Spinal cord (tissue), 10 donors: ENCODE data around the gene PPM1F. TPM values are rescaled to one million over a fixed set of nuclear protein-coding genes. Genes with fewer than 3 reads are reported as not detected.

ENCODE experiments used
- DNase-seq, 6 donors: peaks; one replicate each; pipeline versions ENCODE4 v3.0.0 to v3.0.0-alpha.2; 2013 to 2015; ENCODE audit warnings: low spot score in 6 of 6, low read depth in 4 of 6
- H3K27ac ChIP-seq: one replicate; pipeline ENCODE4 v1.5.1; 2013; ENCODE audit warnings: low read depth, low read length, control low read depth
- H3K27me3 ChIP-seq: one replicate; pipeline ENCODE4 v1.6.1; 2013; ENCODE audit warnings: low read length; ENCODE audit not compliant: control insufficient read depth, insufficient read depth
- H3K36me3 ChIP-seq: one replicate; pipeline ENCODE4 v1.6.1; 2013; ENCODE audit warnings: low read length; ENCODE audit not compliant: control insufficient read depth, insufficient read depth
- H3K4me1 ChIP-seq: one replicate; pipeline ENCODE4 v1.6.1; 2013; ENCODE audit warnings: low read length; ENCODE audit not compliant: control insufficient read depth, insufficient read depth
- H3K4me3 ChIP-seq: one replicate; pipeline ENCODE4 v1.5.1; 2013; ENCODE audit warnings: low read depth, low read length, control low read depth
- H3K9me3 ChIP-seq: one replicate; pipeline ENCODE4 v1.6.1; 2013; ENCODE audit warnings: low read length; ENCODE audit not compliant: control insufficient read depth, insufficient read depth
- WGBS: methylation state at CpG from one replicate; pipeline ENCODE4 v1.1.5; 2013; ENCODE audit warnings: missing lambda C conversion rate; ENCODE audit not compliant: insufficient coverage; 5-methylcytosine and 5-hydroxymethylcytosine counted together
- polyA plus RNA-seq, 2 donors: library from polyadenylated mRNA; unstranded; fragments of 120-200 nt; gene quantifications; one replicate each; pipeline ENCODE4 v1.2.1, GENCODE V29; 2013; ENCODE audit not compliant: insufficient read length in 2 of 2
- total RNA-seq, 2 donors: library from RNA; depleted of rRNA in 1 of 2; stranded (reverse); fragments of 120-200 nt in 1 of 2; fragments of >200 nt in 1 of 2; gene quantifications; one replicate each; pipeline versions ENCODE4 v1.2.3 to v1.2.4, GENCODE V29; 2013 to 2014
- donor health status: healthy.

Gene PPM1F
- total and polyA plus RNA-seq, 4 donors: 22.6 to 34.9 (median 30.3) TPM

DNA sequence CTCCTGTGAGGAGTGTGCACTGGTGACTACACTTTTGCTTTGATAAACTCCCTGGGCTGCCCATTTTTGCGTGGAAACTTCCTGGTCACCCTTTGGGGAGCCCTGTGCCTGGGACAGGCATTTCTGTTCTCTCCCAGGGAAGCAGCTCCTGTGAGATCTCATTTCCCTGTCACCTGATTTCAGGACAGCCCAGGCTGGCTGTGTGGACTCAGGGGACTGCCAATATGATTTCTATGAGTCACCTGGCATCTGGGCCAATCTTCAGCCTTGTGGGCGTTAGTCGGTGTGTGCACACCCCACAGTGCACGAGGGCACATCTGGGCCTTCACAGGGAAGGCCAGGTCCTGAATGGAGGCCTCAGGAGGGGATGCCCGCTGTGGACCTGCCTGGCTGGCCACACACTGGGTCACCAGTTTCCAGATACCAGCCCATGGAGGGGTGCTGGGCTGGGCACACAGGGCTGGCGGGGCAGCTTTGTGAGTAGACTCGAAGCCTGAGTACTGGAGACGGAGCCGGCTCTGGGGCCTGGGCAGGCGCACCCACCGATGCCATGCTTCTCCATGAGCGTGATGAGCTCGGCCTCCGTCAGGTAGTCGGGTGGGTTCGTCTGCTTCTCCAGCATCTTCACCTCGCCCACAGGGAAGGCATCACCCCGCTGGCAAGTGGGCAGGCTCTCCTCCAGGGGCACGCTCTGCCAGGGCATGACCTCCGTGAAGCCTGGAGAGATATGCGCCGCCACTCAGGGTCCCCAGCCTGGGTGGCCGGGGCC, 9.4 kb upstream of the PPM1F start:
- Histone ChIP-seq H3K27me3 (no peaks in the 10 kb centered on the region), H3K36me3 (peaks cover 92% of the 10 kb centered on the region), H3K4me1 (no peaks in the 10 kb centered on the region), H3K4me3 (no peak overlapping the region), H3K27ac (no peak overlapping the region), H3K9me3 (no peaks in the 10 kb centered on the region)
- WGBS: 97% methylated on average over 23 of the region's 23 CpGs
- DNase-seq: no peak

DNA sequence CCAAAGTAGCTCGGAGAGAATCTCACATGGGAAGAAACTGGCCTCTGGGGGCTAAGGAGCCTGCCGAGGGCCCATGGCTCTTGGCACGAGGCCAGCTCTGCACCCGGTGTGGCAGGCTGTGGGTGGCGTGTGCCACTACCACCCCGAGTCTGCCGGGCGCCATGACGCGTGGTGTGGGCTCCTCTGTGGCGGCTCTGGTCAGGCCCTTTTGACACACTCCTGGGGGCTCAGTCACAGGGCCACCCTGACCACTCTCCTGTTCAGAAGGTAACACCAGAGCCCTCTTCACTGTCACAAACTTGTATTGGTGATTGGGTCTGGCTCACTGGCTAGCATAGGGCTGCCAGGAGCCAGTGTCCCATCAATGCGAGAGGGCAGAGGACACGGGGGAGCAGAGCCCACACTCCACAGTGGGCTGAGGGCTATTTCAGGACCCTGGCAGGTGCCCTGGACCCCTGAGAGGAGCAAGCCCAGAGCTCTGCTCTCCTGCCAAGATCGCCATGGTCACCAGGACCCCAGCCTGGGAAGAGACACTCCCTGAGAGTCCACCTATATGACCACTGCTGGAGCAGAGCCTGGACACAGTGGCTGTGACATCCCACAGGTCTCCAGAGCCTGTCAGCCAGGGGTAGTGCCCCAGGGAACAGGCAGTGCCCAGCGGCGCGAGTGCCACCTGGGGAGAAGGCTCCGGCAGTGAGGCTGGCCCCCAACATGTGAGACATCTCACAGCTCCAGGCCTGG, 8.6 kb upstream of the PPM1F start:
- WGBS: 96% methylated on average over 18 of the region's 18 CpGs
- peaks cover 86% of the 10 kb centered on the region for H3K36me3 ChIP-seq
- H3K27ac ChIP-seq: no peak overlapping the region

DNA sequence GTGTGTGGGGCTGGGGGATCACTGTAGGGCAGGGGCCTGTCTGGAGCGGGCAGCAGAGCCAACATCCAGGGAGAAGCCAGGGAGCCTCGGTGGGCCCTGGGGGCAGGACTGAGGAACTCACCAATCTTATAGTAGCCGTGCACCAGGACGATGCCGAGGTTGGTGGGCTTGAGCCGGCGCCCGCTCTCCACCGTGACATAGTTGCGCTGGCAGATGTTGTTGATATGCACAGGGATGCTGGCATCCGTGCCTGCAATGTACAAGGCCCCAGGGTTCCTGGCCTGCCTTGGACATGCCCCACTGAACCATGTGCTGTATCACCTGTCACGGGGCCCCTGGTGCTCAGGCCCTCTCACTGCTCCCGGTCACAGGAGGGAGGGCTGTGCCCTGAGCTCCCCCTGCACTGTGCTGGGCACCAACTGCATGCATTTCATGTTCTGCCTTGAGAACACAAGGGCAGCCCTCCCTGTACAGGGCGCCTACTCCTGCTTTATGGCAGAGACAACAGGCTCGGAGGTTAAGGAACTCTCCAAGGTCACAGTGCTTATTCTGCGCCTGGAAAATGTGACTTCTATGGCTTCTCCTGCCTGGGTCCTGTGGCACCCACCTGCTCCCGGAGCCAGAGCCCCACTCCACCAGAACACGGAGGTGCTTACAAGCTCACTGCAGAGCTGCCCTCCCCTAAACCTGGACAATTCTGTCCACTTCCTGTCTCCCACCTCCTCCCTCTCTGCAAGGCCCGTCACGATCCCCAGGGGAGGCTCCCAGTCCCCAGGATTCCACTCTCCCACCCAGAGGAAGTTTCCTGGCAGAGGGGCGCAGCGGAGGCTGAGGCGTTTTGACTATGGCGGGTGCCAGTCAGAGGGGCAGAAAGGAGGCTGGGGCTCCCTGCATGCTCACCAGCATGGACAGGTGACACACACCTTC, 7.8 kb upstream of the PPM1F start:
- Histone ChIP-seq H3K9me3 (no peaks in the 10 kb centered on the region), H3K4me3 (no peak overlapping the region), H3K4me1 (no peaks in the 10 kb centered on the region), H3K27ac (no peak overlapping the region), H3K27me3 (no peaks in the 10 kb centered on the region), H3K36me3 (peaks cover 78% of the 10 kb centered on the region)
- 90% methylated on average over 24 of the region's 24 CpGs for WGBS
- DNase-seq: no peak

More for the DNA sequence above, 8.6 kb upstream of the PPM1F start:
- H3K4me1 ChIP-seq: no peaks in the 10 kb centered on the region
- DNase-seq: no peak
- H3K27me3 ChIP-seq: no peaks in the 10 kb centered on the region
- no peaks in the 10 kb centered on the region for H3K9me3 ChIP-seq
- H3K4me3 ChIP-seq: no peak overlapping the region

DNA sequence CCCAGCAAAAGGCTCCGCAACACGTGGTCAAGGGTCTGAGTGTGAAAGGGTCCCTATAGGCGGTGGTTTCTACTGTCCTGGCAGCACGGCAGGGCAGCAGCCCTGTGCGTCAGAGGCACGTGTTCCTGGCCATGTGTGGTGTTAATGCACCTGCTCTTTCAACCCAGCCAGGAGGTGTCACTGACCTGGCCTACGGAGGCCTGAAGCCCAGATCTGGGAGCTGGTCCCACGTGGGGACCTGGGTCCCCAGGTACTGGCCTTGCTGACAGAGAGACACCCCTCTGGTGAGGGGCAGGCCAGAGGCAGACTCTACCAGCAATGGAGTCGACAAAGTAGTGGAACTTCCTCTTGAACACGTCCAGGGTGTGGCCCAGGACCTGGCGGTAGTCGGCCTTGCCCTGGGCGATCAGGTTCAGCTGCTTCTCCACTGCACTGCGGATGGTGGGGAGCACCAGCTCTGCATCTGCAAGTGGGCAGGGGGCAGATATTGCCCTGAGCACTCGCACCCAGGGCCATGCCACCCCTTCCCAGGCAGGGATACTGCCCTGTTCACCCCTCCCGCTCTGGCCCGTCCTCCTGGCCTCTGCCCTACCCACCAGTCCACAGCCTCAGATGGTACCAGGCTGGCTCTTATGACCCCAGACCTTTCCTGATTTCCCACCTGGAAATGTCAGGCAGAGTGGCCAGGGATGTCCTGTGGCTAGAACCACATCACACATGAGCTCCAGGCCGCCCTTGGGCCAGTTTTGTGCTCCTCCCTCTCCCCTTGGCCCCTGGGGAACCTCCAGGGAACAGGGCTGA, 6.8 kb upstream of the PPM1F start:
- Histone ChIP-seq H3K4me3 (no peak overlapping the region), H3K9me3 (no peaks in the 10 kb centered on the region), H3K4me1 (no peaks in the 10 kb centered on the region), H3K36me3 (peaks cover 69% of the 10 kb centered on the region), H3K27ac (no peak overlapping the region), H3K27me3 (no peaks in the 10 kb centered on the region)
- 95% methylated on average over 18 of the region's 18 CpGs for WGBS
- DNase-seq: no peak

DNA sequence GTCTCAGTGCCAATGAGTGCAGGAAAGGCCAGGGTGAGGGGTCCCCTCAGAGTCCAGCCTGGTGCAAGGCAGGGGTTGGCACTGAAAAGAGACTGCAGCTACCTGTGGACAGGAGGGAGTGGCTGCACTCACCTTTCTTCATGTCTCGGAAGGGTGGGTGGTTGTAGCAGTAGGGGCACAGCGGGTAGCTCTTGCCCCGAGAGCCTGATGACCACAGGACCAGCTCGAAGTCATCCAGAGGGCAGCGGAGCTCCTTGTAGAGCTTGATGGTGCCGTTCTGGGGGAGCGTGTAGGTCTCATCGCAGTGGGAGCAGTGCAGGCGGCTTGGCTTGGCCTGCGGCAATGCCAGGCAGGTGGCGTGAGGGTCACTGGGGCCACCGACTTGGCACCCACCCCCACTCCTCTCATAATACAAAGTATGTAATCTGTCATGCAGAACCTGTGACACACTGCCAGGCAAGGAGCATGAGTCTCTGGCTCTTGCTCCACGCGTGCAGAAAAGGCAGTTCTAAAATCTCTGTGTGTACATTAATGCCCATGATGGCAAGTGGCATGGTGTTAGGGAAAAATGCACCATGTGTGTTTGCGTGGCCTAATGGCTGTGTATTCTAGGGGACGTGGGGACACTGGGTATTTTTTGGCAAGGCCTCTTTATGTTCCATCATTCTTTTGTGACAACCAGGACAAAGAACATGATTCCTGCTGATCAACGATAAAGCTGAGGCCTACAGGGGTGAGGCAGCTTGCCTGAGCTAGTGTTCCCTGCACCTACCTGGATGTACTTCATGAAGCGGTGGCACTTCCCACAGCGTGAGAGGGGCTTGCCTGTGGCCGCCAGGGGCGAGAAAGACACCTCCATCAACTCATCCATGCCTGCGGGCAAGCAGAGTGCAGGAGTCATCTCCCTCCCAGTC, 6.0 kb upstream of the PPM1F start:
- WGBS: 91% methylated on average over 20 of the region's 22 CpGs
- H3K36me3 ChIP-seq: peaks cover 60% of the 10 kb centered on the region
- no peaks in the 10 kb centered on the region for H3K9me3 ChIP-seq
- DNase-seq: no peak
- no peaks in the 10 kb centered on the region for H3K27me3 ChIP-seq
- no peak overlapping the region for H3K27ac ChIP-seq
- no peaks in the 10 kb centered on the region for H3K4me1 ChIP-seq
- no peak overlapping the region for H3K4me3 ChIP-seq

DNA sequence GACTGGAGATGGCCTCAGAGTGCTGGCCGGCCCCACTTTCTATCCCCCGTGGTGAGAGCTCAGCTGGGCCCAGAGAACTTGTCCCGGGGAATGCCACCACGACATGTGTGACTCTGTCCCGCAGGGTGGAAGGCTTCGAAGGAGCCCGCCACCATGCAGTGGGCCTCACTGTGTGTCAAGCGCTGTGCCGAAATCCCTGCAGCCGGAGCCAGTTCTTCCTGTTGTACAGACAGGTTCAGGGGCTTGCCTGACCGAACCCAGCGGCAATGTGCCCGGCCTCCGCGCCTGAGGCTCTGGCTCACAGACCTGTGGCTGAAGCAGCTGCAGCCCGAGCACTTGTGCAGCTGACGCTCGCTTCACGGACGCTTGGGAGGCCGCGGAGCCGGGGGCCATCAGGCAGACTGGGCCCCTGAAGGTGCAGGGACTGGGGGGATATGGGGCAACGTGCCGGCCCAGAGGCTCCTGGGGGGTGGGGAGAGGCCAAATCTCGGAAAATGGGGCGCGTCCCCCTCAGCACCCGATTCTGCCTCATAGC, 650 bp downstream of the PPM1F start:
- peaks cover 23% of the 10 kb centered on the region for H3K36me3 ChIP-seq
- peaks cover 48% of the 10 kb centered on the region for H3K4me1 ChIP-seq
- no peak overlapping the region for H3K27ac ChIP-seq
- WGBS: 9% methylated on average over 24 of the region's 29 CpGs
- peak in 2 of 6 donors; percentile 57 to 60 for DNase-seq
- peak overlapping the region; percentile 81 for H3K4me3 ChIP-seq
- no peaks in the 10 kb centered on the region for H3K27me3 ChIP-seq
- no peaks in the 10 kb centered on the region for H3K9me3 ChIP-seq

DNA sequence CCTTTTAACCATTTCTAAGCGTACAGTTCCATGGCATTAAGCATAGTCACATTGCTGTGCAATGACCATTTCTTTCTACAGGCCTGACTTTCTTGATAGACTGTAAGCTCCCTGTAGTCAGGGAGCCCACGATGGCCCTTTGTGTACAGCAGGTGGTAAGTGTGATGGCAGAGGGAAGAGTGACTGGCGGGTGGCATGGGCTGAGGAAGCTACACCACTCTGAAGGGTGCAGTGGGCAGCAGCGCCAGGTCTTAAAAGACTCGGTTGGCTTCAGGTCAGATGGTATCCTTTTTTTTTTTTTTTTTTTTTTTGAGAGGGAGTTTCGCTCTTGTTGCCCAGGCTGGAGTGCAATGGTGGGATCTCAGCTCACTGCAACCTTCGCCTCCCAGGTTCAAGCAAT, 1.6 kb downstream of the PPM1F start:
- WGBS: 100% methylated on average over 2 of the region's 7 CpGs
- Histone ChIP-seq H3K9me3 (no peaks in the 10 kb centered on the region), H3K27me3 (no peaks in the 10 kb centered on the region), H3K36me3 (peaks cover 32% of the 10 kb centered on the region), H3K4me3 (no peak overlapping the region), H3K4me1 (peaks cover 58% of the 10 kb centered on the region), H3K27ac (no peak overlapping the region)
- DNase-seq: no peak

DNA sequence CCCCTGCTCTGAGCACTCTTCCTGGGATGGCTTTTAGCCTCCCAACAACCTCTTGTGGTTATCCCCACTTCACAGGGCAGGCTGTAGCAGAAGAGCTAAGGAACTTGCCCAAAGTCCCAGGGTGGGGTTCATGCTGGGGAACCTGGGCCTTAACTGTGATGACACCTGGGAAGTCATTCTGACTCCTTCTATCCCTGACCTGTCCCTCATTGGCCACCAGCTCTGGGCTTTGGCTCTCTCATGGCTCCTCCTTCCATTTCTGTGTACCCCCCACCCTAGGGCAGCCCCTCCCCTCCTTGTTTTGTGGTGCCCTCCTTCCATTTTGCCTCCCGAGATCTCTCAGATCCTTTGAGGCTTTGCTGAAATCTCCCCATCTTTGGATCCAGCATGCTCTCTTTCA, 2.7 kb downstream of the PPM1F start:
- 86% methylated on average over 1 of the region's 1 CpG for WGBS
- Histone ChIP-seq H3K27me3 (no peaks in the 10 kb centered on the region), H3K4me1 (peaks cover 64% of the 10 kb centered on the region), H3K9me3 (no peaks in the 10 kb centered on the region), H3K27ac (no peak overlapping the region), H3K4me3 (no peak overlapping the region), H3K36me3 (peaks cover 43% of the 10 kb centered on the region)
- DNase-seq: no peak
